Choroid plexus epithelial cell (primary cell): ENCODE data around the gene LYPD8.
"Not testable (repeated sequence)": the region's sequence is repeated elsewhere in the genome, so short reads cannot be mapped to it uniquely, and the experiment has no call there.

Experiments
- DNase-seq: peaks from one replicate; pipeline ENCODE4 v3.0.0-alpha.2; 2010; ENCODE audit warnings: low read depth
- H3K4me3 ChIP-seq: 2 replicates; pipeline ENCODE4 v1.5.1; 2011; ENCODE audit warnings: low read depth, mild to moderate bottlenecking, control low read depth, low read length, moderate library complexity
- CTCF ChIP-seq: conservative IDR thresholded peaks from 2 replicates; pipeline ENCODE4 v1.5.1; 2011; ENCODE audit warnings: low read depth, mild to moderate bottlenecking, control low read depth, inconsistent platforms, low read length, moderate library complexity

Gene LYPD8

GRCh38 chr1:248792342-248792741 is 36.8 kb upstream of the LYPD8 start:
- DNase-seq, result no peak
- H3K4me3 ChIP-seq, result no peak overlapping the region
- TF ChIP-seq CTCF, result no peak

GRCh38 chr1:248791010-248791409 is 35.5 kb upstream of the LYPD8 start:
- no peak for TF ChIP-seq CTCF
- H3K4me3 ChIP-seq, result no peak overlapping the region
- DNase-seq, result no peak

- DNase-seq, result no peak
- no peak for TF ChIP-seq CTCF
- no peak overlapping the region for H3K4me3 ChIP-seq
Observed at GRCh38 chr1:248790456-248790855, 34.9 kb upstream of the LYPD8 start.

- H3K4me3 ChIP-seq, DNase-seq: not testable (repeated sequence)
Observed at GRCh38 chr1:248789337-248789736, 33.8 kb upstream of the LYPD8 start.

GRCh38 chr1:248788327-248788726 is 32.8 kb upstream of the LYPD8 start:
- no peak for DNase-seq
- no peak for TF ChIP-seq CTCF
- H3K4me3 ChIP-seq, result no peak overlapping the region

GRCh38 chr1:248787430-248787829 is 31.9 kb upstream of the LYPD8 start:
- TF ChIP-seq CTCF, result no peak

GRCh38 chr1:248786156-248786555 is 30.6 kb upstream of the LYPD8 start:
- no peak for DNase-seq
- no peak overlapping the region for H3K4me3 ChIP-seq
- TF ChIP-seq CTCF, result no peak

More at GRCh38 chr1:248787430-248787829, 31.9 kb upstream of the LYPD8 start:
- DNase-seq, result no peak
- no peak overlapping the region for H3K4me3 ChIP-seq

GRCh38 chr1:248783367-248783766 is 27.8 kb upstream of the LYPD8 start:
- no peak for DNase-seq
- TF ChIP-seq CTCF, result no peak
- no peak overlapping the region for H3K4me3 ChIP-seq
